Measurements from ENCODE around the gene CER1. TPM values are rescaled to one million over a fixed set of nuclear protein-coding genes. Genes with fewer than 3 reads are reported as not detected.

Gene CER1
- total and polyA plus RNA-seq, 2 of the 8 experiments (the other 6 are each of a cell fraction or from before 2014, with no cell fraction given): 0.26 to 3.4 TPM

DNA sequence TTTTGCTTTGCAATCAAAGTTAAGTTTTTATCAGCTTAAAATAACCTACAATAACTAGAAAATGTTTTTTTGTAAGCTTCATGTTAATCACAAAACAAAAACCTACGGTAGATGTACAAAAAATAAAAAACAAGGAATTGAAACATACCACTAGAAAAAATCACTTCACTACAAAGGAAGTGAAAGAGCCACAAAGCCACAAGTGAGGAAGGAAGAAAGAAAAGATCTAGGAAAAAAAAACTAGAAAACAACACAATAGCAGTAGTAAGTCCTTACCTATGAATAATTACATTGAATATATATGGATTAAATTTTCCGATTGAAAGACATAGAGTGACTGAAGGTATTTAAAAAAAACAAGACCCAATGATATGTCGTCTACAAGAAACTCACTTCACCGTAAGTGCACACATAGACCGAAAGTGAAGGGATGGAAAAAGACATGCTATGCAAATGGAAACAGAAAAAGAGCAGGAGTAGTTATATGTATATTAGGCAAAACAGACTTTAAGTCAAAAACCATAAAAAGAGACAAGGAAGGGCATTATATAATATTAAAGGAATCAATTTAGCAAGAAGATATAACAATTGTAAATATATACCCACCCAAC lies 15.9 kb downstream of the CER1 start:
- Histone ChIP-seq H2BK12ac (ENCODE audit: low read depth, low read length) (no peak overlapping the region), H3K27ac (ENCODE audit: low read depth, low read length) (no peak overlapping the region), H2BK120ac (replicated peaks; ENCODE audit: low read depth, low read length) (no peak overlapping the region), H4K20me1 (replicated peaks in 1 of 2; ENCODE audit: control insufficient read depth in 1 of 2, insufficient read depth in 2 of 2, low read length in 2 of 2) (no peaks in the 10 kb centered on the region), H3K79me2 (ENCODE audit: control insufficient read depth in 1 of 2, insufficient read depth in 2 of 2, low read length in 2 of 2) (no peaks in the 10 kb centered on the region), H4K91ac (replicated peaks; ENCODE audit: insufficient read length, low read length) (no peak overlapping the region), H3K4me2 (ENCODE audit: insufficient read depth in 1 of 2, low read depth in 2 of 2, low read length in 2 of 2) (no peak overlapping the region), H2BK5ac (ENCODE audit: low read depth, low read length) (no peak overlapping the region), H3K56ac (replicated peaks; ENCODE audit: insufficient read length, low read depth, low read length) (no peak overlapping the region), H3K27me3 (replicated peaks in 1 of 4; ENCODE audit: control insufficient read depth in 3 of 4, extremely low read depth in 1 of 4, insufficient read depth in 3 of 4, low read length in 3 of 4) (no peaks in the 10 kb centered on the region), H3K9ac (replicated peaks in 1 of 4; ENCODE audit: extremely low read depth in 1 of 4, low read depth in 3 of 4, low read length in 3 of 4) (no peak overlapping the region), H3K18ac (ENCODE audit: extremely low read depth, low read length) (no peak overlapping the region), H4K5ac (ENCODE audit: insufficient read length, low read depth, low read length) (no peak overlapping the region), H3K9me3 (ENCODE audit: insufficient read depth in 2 of 2, low read depth in 1 of 2, low read length in 1 of 2) (no peaks in the 10 kb centered on the region; a peak in 1 of 4 replicates), H4K8ac (ENCODE audit: extremely low read depth, insufficient read depth, low read length) (no peak overlapping the region), H3K14ac (ENCODE audit: insufficient read length) (no peak overlapping the region), H2AFZ (ENCODE audit: low read length) (no peak overlapping the region), H3K36me3 (ENCODE audit: control insufficient read depth in 2 of 4, insufficient read depth in 4 of 4, low read length in 3 of 4) (no peaks in the 10 kb centered on the region), H3K4me1 (replicated peaks in 1 of 4; ENCODE audit: control insufficient read depth in 3 of 4, insufficient read depth in 4 of 4, low read length in 3 of 4) (peaks cover 0 to 2% (median 0%) of the 10 kb centered on the region in 4 experiments; a peak in 1 of 7 replicates), H2BK15ac (ENCODE audit: low read length) (no peak overlapping the region), H2AK5ac (ENCODE audit: low read depth, low read length) (no peak overlapping the region), H3K4me3 (ENCODE audit: extremely low read depth in 1 of 4, insufficient read depth in 2 of 4, low read depth in 3 of 4, low read length in 4 of 4) (no peak overlapping the region), H3K23me2 (ENCODE audit: low read depth, low read length) (no peaks in the 10 kb centered on the region), H3K4ac (replicated peaks; ENCODE audit: insufficient read length, low read depth, low read length) (no peak overlapping the region), H2BK20ac (ENCODE audit: low read length) (no peak overlapping the region), H3K79me1 (ENCODE audit: low read depth, low read length) (no peaks in the 10 kb centered on the region), H3K23ac (ENCODE audit: insufficient read length) (no peak overlapping the region)
- CTCF ChIA-PET (ENCODE audit: partially characterized antibody): interaction anchor here (0.8 kb wide), 1 partner anchor 14 kb away, joined by 3 read pairs; no protein-coding TSS in a partner anchor
- POLR2A ChIA-PET (ENCODE audit: partially characterized antibody): no interaction called here
- no peak for FAIRE-seq
- DNase-seq (ENCODE audit: low read depth in 1 of 2, low spot score in 2 of 2): no peak
- no peak for TF ChIP-seq CHD1 (IDR thresholded peaks at IDR 0.05; ENCODE audit: low read depth, low read length)
- no peak for TF ChIP-seq KDM4A (IDR thresholded peaks at IDR 0.05; ENCODE audit: low read depth, low read length, severe bottlenecking)
- TF ChIP-seq HDAC2 (IDR thresholded peaks at IDR 0.05; ENCODE audit: borderline replicate concordance in 1 of 2, low read depth in 2 of 2, low read length in 2 of 2): no peak
- WGBS, 2 experiments (ENCODE audit: extremely low coverage in 1 of 2, insufficient coverage in 1 of 2, insufficient read length in 1 of 2, insufficient replicate concordance in 2 of 2, low coverage in 1 of 2, low lambda C conversion rate in 2 of 2, missing lambda C conversion rate in 1 of 2): 88% methylated on average over 5 of the region's 5 CpGs; no CpG with 5 or more reads in 1 of the 2 experiments
